ENCODE results near the gene FARS2. TPM values are rescaled to one million over a fixed set of nuclear protein-coding genes. Genes with fewer than 3 reads are reported as not detected.

FARS2 gene
- total and polyA plus RNA-seq, 9 of the 15 experiments (the other 6 are each of a cell fraction or from before 2014, with no cell fraction given), result 16.5 to 62.2 (median 27.0) TPM

DNA sequence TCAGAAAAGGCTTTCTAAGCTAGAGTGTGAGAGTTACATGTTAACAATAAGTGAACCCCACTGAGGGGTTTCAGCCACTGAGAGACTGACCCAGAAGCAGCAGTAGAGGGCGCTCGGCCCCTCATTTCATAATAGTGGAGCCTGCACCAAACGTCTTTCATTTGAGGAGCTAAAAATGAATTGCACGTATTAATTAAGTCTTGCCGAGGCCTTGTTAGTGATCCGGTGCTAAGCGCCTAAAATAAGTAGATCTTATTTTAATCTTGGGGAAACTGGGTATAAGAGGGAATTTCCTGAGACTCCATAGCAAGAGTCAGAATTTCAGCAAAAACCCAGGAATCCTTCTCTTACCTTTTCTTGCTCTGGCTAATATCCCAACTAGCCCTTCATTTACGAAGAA lies 209.7 kb downstream of the FARS2 start:
- in situ Hi-C loops (cut with MboI), result no loop called here
- ATAC-seq, result peak; percentile 97
- H4K20me1 ChIP-seq (replicated peaks; ENCODE audit: control insufficient read depth, insufficient read depth, low read length), result 0 out of 2 replicates have a peak, but pooled peaks cover 6% of the 10 kb centered on the region
- DNase-seq (ENCODE audit: extremely low read depth in 1 of 4, low spot score in 3 of 4), result peak; percentile 51 to 76 (median 68)
- POLR2A ChIA-PET, result interaction anchor here (0.6 to 1.0 kb wide), 3 partner anchors 33 to 306 kb away, joined by 3 read pairs; no protein-coding TSS in a partner anchor
- peak; percentile 82 for FAIRE-seq
- H3K4me1 ChIP-seq (replicated peaks in 1 of 2; ENCODE audit: control insufficient read depth in 2 of 2, insufficient read depth in 2 of 2, low read length in 2 of 2), result peaks cover 0 to 6% of the 10 kb centered on the region in 2 experiments; a peak in 2 of 5 replicates
- H3K27ac ChIP-seq (ENCODE audit: extremely low read depth, low read depth, low read length), result no peak overlapping the region
- WGBS (ENCODE audit: insufficient coverage, low coverage, missing lambda C conversion rate), result 2% methylated on average over 8 of the region's 8 CpGs
- H2AFZ ChIP-seq (ENCODE audit: low read depth, low read length), result no peak overlapping the region
- no TSS peak for BruUV-seq (replicated peaks)
- intact Hi-C loops (cut with micrococcal nuclease), result loop anchor here (5.0 to 10.0 kb wide), 3 partner anchors 201 to 754 kb away; no protein-coding TSS in a partner anchor
- H3K79me2 ChIP-seq (ENCODE audit: control insufficient read depth, insufficient read depth, low read length), result no peaks in the 10 kb centered on the region
- H3K4me3 ChIP-seq, result no peak overlapping the region
- H3K4me2 ChIP-seq (ENCODE audit: insufficient read depth, low read length), result no peak overlapping the region
- no peaks in the 10 kb centered on the region for H3K36me3 ChIP-seq (ENCODE audit: control insufficient read depth, insufficient read depth, low read length)
- H3K9ac ChIP-seq (ENCODE audit: insufficient read depth in 1 of 2, low read depth in 2 of 2, low read length in 2 of 2), result no peak overlapping the region
- no peaks in the 10 kb centered on the region for H3K9me1 ChIP-seq (ENCODE audit: control insufficient read depth, insufficient read depth, low read length)
- no peaks in the 10 kb centered on the region for H3K9me3 ChIP-seq (replicated peaks; ENCODE audit: control insufficient read depth, insufficient read depth, low read depth, low read length)
- CTCF ChIA-PET (ENCODE audit: low intra/inter-chr PET ratio), result interaction anchor here (1.1 to 1.6 kb wide), 2 partner anchors 660 to 1076 kb away, joined by 3 read pairs; no protein-coding TSS in a partner anchor
- no peaks in the 10 kb centered on the region for H3K27me3 ChIP-seq (ENCODE audit: control insufficient read depth in 2 of 2, insufficient read depth in 2 of 2, low read length in 2 of 2)
- TF ChIP-seq SMARCA5 (IDR thresholded peaks at IDR 0.05), result no peak
- TF ChIP-seq, protein P1, sequence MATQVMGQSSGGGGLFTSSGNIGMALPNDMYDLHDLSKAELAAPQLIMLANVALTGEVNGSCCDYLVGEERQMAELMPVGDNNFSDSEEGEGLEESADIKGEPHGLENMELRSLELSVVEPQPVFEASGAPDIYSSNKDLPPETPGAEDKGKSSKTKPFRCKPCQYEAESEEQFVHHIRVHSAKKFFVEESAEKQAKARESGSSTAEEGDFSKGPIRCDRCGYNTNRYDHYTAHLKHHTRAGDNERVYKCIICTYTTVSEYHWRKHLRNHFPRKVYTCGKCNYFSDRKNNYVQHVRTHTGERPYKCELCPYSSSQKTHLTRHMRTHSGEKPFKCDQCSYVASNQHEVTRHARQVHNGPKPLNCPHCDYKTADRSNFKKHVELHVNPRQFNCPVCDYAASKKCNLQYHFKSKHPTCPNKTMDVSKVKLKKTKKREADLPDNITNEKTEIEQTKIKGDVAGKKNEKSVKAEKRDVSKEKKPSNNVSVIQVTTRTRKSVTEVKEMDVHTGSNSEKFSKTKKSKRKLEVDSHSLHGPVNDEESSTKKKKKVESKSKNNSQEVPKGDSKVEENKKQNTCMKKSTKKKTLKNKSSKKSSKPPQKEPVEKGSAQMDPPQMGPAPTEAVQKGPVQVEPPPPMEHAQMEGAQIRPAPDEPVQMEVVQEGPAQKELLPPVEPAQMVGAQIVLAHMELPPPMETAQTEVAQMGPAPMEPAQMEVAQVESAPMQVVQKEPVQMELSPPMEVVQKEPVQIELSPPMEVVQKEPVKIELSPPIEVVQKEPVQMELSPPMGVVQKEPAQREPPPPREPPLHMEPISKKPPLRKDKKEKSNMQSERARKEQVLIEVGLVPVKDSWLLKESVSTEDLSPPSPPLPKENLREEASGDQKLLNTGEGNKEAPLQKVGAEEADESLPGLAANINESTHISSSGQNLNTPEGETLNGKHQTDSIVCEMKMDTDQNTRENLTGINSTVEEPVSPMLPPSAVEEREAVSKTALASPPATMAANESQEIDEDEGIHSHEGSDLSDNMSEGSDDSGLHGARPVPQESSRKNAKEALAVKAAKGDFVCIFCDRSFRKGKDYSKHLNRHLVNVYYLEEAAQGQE (IDR thresholded peaks at IDR 0.05; ENCODE audit: borderline replicate concordance), result peak; percentile 78
- TF ChIP-seq, protein P1 (CRISPR knock-in tag; IDR thresholded peaks at IDR 0.05; ENCODE audit: low read depth), result no peak
- TF ChIP-seq KLF1 (tag; IDR thresholded peaks at IDR 0.05), result no peak
- TF ChIP-seq ZKSCAN1 (IDR thresholded peaks at IDR 0.05; ENCODE audit: low read depth, low read length), result no peak
- TF ChIP-seq CBFA2T3 (IDR thresholded peaks at IDR 0.05), result no peak
- peak in 1 of 2 experiments; percentile 37; a peak in 1 of 4 replicates for TF ChIP-seq MAZ (CRISPR knock-in tag; conservative IDR thresholded peaks at IDR 0.05 in 1 of 2, IDR thresholded peaks at IDR 0.05 in 1 of 2)
- TF ChIP-seq, protein P2, sequence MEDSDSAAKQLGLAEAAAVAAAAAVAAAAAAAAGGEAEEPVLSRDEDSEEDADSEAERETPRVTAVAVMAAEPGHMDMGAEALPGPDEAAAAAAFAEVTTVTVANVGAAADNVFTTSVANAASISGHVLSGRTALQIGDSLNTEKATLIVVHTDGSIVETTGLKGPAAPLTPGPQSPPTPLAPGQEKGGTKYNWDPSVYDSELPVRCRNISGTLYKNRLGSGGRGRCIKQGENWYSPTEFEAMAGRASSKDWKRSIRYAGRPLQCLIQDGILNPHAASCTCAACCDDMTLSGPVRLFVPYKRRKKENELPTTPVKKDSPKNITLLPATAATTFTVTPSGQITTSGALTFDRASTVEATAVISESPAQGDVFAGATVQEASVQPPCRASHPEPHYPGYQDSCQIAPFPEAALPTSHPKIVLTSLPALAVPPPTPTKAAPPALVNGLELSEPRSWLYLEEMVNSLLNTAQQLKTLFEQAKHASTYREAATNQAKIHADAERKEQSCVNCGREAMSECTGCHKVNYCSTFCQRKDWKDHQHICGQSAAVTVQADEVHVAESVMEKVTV (CRISPR knock-in tag; IDR thresholded peaks at IDR 0.05), result peak; percentile 67
- TF ChIP-seq, protein P3, sequence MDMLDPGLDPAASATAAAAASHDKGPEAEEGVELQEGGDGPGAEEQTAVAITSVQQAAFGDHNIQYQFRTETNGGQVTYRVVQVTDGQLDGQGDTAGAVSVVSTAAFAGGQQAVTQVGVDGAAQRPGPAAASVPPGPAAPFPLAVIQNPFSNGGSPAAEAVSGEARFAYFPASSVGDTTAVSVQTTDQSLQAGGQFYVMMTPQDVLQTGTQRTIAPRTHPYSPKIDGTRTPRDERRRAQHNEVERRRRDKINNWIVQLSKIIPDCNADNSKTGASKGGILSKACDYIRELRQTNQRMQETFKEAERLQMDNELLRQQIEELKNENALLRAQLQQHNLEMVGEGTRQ (CRISPR knock-in tag; IDR thresholded peaks at IDR 0.05), result no peak
- TF ChIP-seq NUFIP1 (IDR thresholded peaks at IDR 0.05; ENCODE audit: partially characterized antibody), result no peak
- no peak for TF ChIP-seq SMARCA4 (IDR thresholded peaks at IDR 0.05)
- TF ChIP-seq NONO (IDR thresholded peaks at IDR 0.05; ENCODE audit: low read depth in 2 of 2, low read length in 1 of 2), result no peak
- no peak for TF ChIP-seq CBX3 (IDR thresholded peaks at IDR 0.05; ENCODE audit: borderline replicate concordance in 1 of 2, low read length in 2 of 2)
